HG03342 (cell line): ENCODE measurements around the gene EDN1.

Experiments used
- ATAC-seq: cut with Tn5 transposase; IDR thresholded peaks from one replicate; pipeline ENCODE4 v1.9.1; 2021; ENCODE audit warnings: mild to moderate bottlenecking, moderate library complexity; ENCODE audit not compliant: unreplicated experiment

The EDN1 gene

DNA sequence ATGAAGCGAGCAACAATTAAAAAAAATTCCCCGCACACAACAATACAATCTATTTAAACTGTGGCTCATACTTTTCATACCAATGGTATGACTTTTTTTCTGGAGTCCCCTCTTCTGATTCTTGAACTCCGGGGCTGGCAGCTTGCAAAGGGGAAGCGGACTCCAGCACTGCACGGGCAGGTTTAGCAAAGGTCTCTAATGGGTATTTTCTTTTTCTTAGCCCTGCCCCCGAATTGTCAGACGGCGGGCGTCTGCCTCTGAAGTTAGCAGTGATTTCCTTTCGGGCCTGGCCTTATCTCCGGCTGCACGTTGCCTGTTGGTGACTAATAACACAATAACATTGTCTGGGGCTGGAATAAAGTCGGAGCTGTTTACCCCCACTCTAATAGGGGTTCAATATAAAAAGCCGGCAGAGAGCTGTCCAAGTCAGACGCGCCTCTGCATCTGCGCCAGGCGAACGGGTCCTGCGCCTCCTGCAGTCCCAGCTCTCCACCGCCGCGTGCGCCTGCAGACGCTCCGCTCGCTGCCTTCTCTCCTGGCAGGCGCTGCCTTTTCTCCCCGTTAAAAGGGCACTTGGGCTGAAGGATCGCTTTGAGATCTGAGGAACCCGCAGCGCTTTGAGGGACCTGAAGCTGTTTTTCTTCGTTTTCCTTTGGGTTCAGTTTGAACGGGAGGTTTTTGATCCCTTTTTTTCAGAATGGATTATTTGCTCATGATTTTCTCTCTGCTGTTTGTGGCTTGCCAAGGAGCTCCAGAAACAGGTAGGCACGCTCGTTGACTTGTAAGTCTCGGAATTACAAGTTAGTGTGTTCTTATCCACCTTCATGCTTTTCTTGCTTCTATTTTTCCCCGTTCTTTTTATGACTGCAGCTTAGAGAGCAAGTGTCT is at the start of gene EDN1:
Gene EDN1, plus strand, starts transcription at position 429 of the 888 bp plus-strand sequence. Its CDS starts 269 bp downstream, at position 698.
- peak; percentile 77 for ATAC-seq

DNA sequence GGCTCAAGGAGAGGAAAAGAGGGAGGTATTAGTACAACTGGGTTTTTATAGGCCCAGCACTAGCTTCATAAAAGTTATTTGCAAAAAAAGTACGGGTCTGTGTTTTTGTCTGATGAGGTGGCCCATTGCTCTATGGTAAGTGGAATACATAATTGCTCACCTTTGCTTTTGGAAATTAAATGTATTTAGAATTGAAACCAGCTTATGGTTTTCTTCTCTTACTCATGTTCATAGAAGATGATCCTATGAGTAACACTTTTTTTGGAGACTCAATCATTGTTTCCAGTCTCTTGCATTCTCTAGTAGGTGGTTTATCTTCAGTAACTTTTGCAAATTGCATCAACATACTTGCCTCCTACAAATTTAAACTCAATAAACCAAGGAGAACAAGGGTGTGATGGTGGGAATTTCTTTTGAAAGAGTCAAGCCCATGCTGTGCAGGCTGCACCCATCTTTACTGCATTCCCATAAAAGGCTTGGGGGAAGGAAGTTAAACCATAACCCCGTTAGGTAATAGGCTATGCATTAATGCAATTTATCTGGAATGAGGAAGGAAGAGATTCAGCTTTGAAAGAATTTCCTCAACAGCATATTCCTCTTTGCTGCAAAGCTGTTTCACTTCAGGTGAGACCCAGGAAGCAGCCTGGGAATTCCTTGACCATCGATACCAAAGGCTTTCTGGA is 48.5 kb upstream of the EDN1 start:
- no peak for ATAC-seq

DNA sequence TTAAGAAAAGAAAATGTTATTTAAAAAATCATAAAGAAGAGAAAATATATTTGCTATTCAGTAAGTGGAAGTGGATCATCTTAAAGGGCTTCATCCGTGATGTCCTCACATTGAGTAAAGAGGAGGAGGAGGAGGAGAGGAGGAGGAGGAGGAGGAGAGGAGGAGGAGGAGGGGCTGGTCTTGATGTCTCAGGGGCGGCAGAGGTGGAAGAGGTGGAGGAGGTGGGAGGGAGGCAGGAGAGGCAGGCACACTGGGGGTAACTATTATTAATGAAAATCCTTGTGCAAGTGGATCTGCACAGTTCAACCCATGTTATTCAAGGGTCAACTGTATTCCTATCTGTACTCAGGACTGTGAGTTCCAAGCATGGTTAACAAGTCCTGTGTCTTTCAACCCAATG is 47.0 kb upstream of the EDN1 start:
- no peak for ATAC-seq

DNA sequence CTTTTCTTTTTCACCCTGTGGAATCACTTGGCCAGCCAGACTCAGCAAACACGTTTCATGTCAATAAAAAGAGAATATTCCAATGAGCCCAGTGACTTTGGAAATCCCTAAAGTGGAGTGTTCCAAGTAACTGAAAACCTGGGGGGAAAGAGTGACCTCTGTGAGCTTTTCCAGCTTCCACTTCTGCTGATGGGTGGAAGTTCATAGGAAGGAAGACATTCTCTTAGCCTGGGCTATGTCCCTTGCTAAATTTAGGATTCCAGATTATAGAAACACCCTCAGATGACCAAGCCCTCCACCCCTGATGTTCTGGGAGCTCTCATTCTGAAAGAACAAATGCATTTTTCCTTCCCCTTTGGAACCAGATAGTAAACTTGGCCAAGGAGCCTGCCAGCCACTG is 44.8 kb upstream of the EDN1 start:
- no peak for ATAC-seq

DNA sequence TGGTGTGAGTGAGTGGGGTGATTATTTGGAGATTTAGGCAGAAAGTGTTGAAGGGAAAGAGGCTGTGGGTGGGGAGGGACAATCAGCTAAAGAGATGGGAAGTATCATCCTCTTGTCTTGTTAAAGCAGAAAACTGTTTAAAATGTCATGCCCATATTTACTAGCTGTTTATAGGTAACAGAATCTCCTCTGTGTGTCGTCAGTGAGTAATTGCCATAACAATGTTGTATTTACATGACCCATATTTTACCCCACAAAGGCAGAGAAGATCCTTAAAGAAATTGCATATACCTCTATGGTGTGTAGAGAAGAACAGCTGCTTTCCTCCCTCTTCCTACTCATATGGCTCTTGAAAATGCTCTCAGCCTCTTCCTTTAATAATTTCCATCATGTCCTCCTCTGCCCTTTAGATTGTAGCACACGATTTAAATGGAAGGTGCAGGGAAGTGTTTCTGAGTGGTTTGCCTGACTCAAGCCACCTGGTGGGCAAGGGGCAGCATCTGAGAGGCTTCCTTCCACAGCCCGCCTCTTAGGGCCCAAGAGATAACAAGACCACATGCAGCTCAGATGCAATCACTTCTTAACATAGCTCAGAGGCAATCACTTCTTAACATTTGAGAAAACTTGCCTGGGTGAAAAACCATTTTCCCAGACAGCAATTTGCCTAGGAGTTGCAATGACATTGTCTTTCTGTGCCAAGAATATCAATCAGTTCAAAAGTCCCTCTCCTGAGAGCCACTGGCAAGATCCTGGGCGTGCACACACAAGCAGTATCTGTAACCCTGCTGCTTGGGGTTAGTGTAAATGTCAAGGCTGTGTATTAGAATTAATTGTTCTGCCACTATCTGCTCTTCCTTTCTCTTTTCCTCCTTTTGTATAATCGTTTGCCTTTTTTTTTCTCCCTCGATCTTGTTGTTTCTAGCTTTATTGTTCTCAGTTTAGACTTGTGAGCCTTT is 44.1 kb upstream of the EDN1 start:
- ATAC-seq = no peak

DNA sequence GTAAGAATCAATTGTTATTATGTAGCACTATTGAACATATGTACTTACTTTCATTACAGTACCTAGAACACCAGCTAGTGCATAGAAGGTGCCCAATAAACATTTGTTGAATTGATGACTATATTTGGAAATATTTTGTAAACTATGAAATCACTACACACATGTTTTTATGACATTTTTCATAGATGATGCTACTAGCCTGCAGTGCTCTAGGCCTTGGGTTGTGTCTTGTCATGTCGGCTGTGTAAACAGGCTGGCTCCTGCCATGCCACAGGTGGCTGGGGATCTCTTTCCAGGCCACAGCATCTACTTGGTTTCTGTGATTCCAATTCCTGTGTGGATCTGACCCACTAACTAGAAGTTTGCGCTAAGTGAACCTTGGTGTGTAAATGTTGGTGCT is 43.3 kb upstream of the EDN1 start:
- ATAC-seq = no peak

DNA sequence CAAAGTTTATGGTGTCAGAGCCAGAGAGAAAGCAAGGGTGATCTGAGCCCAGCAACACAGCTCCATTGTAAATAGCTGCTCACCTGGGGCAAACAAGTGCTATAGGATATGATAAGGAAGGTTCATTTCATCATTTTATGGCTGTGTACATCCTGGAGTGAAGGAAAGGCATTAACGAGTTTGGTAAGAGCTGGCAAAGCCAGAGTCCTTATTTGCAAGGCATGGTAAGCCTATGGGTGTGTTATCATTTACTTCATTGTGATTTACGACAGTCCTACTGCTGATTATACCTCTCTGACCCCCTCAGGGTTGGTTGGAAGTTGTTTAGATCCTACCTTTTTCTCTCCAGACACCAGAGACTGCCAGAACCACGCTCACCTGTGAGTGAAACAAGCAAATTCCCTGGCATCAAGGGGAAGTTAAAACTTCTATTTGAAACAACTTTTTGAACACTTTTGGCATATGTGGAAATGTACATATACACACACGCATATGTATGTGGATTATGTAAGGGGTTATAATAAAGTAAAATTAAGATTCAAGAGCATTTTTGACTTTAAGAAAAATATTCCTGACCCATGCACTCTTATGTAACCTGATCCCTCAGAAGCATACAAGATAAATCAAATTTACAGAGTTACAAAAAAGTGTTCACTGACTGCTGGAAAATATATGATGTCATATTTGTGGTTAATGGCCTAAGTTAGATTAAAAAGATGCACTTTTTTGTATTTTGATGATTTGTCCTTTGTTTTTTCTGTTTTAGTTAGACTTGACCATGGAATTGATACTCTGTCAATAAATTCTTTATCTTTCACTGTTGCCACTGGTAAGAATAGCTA is 40.4 kb upstream of the EDN1 start:
- no peak for ATAC-seq

DNA sequence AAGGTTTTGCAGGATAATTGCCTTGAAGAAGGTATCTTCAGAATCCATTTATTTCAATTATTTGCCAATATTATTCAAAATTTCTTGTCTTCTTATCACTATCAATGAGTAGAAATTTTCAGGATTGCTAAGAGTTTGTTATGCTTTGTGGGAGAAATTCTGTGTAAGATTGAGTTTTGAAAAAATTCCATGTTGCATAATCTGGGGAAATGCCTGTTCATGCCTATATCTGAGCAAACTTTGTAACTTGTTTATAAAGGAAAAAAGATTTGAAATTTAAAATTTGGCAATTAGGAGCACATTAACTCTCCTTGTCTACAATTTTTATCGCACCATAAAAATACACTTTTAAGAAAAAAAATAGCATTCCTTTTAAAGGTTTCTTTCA is 39.8 kb upstream of the EDN1 start:
- ATAC-seq = no peak

DNA sequence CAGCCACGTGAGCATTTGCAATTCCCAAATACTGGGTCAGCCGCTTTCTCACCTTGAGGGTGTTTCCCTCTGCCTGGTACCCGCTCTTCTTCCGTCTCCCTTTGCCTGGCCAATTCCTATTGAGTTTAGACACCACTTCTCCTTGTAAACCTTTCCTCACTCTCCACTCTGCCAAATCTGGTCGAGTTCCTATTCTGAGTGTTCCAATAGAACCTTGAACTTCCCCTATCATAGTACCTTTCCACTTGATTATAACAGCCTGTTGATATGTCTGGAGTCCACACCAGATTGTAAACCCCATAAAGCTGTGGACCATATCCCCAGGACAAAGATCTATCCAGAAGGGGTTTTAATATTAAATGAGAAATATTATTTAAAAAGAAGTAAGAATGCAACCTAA is 36.0 kb upstream of the EDN1 start:
- ATAC-seq = no peak

DNA sequence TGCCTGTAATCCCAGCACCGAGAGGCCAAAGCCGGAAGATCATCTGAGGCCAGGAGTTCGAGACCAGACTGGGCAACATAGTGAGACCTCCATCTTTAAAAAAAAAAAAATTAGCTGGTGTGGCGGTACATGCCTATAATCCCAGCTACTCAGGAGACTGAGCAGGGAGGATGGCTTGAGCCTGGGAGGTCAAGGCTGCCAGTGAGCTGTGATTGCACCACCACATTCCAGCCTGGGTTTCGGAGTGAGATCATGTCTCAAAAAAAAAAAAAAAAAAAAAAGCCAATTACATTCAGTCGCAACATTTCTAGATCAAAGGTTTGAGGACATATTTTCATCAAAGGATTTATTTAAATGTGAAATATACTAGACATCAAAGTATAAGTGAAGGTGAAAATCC is 32.0 kb upstream of the EDN1 start:
- ATAC-seq = no peak

DNA sequence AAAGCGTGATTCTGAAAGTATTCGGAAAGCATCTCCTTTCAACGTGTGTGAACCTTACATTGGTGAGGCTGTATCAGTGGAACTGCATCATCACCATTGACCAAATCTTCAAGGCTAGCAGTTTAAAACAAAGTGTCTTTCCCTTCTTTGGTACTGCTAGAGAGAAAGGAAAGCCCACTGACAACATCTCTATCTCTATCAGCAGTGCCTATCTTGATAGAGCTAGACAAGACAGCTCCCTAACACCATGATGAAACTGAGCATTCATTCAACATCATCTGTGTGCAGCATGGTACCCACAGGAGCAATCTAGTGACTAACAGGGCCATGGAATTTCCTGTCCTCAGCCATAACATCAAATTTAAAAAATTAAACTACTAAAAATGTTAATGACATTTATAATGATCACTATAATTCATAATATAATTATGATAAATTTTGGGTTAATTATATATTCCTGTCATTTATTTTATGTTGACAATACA is 31.5 kb upstream of the EDN1 start:
- ATAC-seq = no peak

DNA sequence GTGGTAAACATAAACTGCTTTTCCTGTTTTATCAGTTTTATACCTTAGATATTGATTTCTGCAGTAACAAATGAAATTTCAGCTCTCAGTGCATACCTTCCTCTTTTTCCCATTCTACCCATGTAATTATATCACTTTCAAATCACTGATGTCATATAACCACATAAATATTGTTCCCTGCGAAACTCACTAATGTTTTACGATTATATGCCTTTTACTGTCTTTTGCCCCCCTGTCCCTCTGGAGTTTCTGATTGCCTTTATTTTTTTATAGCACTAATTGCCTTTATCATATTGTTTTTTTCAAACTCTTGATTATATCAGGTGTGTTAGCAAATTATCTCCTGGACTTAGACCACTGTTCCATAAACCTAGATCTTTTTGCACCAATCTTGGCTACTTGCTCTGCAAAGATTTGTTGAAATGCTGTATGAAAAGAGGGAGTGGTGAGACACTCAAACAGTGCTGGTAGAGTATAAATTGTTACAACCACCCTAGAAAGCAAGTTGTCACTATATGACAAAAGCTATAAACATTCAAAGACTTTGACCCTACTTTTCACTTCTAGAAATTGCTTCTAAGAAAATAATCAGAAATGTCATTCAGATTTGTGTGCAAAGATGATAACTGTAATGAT is 29.6 kb upstream of the EDN1 start:
- ATAC-seq = no peak

DNA sequence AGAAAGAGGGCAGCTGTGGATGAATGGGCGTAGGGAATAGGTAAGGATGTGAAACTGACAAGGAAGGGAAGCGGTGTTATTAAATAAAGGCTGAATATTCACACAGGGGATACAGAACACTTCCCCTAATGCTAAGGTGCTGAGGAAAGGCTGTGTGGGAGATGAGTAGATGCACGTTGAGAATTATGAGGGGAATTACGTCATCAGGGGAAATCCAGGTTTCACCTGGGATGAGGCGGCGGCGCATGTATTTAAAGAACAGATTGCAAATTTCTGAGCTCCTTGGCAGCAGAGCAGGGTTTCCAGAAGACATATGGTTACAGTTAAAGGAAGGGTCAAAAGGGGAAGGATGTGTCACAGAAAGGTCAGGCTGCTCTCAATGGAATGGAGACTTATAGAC is 28.7 kb upstream of the EDN1 start:
- ATAC-seq = no peak

DNA sequence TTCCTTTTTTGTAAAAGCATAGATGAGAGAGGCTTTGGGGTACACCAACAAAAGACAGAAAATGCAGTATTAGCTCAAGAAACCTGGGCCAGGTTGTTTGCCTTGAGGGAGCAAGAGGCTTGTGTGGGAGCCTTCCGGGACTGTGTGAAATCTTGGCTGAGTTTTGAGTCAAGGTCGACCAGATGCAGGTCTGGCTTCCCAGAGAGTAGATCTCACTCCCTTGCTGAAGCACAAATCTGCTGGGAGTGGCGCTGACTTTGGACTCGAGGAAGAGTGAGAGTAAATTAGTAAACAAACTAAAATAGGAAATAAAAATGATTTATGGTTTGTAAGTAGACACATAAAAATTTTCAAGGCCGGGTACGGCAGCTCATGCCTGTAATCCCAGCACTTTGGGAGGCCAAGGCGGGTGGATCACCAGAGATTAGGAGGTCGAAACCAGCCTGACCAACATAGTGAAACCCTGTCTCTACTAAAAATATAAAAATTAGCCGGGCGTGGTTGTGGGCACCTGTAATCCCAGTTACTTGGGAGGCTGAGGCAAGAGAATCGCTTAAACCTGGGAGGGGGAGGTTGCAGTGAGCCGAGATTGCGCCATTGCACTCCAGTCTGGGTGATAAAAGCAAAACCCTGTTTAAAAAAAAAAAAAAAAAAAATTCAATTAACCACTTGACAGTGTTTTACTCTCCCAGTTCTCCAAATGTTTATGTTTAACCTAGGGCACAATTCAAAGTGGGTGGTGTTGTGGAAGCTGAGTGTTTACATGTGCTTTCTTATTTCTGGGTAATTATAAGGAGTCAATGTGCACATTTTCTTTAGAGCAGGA is 27.7 kb upstream of the EDN1 start:
- no peak for ATAC-seq

DNA sequence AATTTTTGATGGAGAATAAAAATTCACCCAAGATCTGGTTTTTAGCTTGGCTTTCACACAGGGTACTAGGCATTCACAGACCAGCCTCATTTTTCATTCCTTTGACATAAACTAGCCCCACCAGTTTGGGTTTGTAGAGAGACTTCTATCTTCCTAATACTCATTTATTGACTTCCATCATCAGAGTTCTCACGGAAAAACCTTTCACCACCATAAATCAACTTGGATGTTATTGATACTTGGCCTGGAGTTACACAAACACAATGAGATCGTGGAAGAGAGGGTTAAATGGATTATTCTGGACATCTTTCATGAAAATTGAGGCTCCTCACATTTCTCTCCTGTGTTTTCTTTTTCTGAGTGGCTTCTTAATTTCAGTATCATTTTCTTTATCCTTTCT is 26.8 kb upstream of the EDN1 start:
- ATAC-seq = no peak

DNA sequence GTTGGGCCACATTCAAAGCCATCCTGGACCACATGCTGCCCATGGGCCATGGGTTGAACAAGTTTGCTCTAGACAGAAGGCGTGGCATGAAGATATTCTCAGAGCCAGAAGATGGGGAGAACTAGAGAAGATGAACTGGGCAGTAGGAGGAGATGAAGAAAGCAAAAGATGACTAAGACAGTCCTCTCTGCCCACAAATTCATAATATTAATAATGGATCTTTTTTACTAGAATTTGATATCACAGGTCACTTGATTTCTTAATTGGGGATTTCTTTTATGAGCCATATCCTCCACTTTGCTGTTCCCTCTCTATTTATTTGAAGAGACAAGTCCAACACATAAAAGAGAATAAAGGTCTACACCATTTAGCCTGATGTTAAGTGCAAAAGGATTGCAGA is 25.5 kb upstream of the EDN1 start:
- ATAC-seq = no peak

DNA sequence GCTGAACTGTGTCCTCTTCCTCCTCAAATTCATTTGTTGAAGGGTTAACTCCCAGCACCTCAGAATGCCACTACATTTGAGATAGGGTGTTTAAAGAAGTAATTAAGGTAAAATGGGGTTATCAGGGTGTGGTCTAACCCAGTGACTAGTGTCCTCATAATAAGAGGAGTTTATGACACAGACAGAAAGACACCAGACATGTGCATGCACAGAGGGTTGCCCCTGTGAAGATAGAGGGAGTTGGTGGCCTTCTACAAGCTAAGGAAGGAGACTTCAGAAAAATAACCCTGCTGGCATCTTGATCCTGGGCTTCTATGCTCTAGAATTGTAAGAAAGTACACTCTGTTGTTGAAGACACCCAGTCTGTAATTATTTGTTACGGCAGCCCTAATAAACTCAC is 24.9 kb upstream of the EDN1 start:
- ATAC-seq = no peak

DNA sequence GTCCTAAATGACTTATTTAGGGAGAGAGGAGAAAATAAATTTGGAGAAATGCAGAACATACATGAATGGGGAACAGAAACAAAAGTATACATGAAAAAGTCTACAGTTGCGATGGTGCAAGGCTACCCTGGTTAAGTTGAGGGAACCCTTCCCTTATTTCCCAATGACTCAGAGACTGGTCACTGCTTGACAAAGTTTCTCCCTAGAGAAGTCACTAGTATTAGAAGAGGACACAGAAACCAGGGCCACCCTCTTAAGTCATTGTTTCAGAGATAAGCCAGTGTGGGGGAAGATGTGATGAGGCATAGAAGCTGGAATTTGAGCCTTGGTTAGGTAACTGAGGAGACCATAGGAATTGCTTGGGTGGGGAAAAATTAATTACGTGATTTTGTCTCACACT is 24.4 kb upstream of the EDN1 start:
- no peak for ATAC-seq

DNA sequence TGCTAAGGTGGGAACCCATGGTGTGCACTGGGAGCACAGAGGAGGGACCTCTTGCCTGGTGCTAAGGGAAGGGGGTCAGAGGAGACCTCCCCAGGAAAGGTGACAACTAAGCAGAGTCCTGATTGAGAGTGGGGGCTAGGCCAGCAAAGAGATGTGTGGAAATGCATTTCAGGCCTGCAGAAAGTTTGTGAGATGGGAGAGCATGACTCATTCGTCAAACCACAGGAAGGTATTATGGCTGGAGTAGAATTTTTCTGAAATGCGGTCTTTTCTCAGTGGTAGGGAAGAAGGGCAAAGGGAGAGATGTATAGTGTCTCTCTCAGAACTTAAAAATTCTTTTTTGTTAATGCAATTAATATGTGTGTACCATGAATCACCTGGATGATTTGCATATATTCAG is 23.6 kb upstream of the EDN1 start:
- ATAC-seq = no peak
